HG03196 (cell line): ENCODE data around the gene HOXA6.

Source experiments
- ATAC-seq: cut with Tn5 transposase; IDR thresholded peaks from one replicate; pipeline ENCODE4 v1.9.1; 2021; ENCODE audit not compliant: unreplicated experiment

The HOXA6 gene

DNA sequence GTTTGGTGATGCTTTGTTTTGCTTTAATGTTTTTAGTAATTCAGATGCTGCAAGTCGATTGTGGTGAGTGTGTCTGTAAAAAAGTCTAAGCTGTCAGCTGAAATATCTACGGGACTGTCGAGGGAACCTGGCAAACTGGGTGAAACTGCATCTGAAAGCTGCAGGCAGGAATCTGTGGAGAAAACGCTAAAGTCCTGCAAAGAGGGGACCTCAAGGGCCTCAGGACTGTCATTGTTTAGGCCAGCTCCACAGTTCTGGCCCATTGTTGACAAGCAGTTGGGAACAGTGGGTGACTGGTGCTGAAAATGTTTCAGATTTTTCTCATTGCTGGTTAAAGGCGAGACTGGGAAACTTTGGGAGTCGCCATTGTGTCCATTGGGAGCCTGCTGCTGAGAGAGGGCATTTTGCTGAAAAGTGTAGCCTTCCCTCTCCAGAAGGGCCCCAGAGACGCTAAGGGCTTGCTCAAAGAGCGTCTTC lies 46.8 kb downstream of the HOXA6 start:
- no peak for ATAC-seq

DNA sequence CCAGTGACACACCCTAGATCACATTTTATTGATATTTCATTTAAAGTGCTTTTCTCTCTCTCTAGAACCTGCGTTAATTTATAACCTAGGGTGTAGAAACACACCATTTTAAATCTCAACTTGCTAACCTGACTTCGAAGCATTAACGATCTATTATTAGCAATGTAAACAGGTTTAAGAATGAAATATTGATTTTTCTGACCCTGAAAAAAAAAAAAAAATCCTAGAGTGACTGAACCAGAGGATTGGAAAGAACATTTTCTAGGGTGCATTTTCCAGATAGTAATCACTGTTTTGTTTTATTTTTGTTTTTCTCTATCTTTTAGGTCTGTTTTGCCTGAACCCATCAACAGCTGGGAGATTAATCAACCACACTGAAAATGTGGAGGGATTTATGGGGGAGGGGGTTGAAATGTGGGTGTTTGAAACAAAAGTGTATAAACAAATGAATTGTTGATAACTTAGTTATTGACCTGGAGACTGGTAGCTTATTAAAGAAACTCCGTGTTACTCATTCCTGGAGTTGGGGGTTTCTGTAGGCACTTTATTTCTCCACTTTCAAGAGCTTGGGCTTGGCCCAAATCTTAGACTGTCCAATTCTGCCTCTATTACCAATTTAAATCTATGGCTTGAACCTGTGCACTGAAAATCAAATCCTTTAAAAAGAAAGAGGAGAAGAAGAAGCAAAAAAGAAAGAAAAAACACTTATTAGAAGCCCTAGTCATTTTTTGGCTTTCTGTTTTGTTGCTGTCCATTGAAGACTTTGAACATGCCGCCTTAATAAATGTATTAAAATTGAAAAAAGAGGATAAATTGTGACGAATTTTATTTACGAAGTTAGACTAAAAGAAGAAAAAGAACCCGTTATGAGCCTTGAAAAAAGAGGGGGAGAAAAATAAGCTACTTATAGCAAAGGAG lies 47.9 kb downstream of the HOXA6 start:
- no peak for ATAC-seq

DNA sequence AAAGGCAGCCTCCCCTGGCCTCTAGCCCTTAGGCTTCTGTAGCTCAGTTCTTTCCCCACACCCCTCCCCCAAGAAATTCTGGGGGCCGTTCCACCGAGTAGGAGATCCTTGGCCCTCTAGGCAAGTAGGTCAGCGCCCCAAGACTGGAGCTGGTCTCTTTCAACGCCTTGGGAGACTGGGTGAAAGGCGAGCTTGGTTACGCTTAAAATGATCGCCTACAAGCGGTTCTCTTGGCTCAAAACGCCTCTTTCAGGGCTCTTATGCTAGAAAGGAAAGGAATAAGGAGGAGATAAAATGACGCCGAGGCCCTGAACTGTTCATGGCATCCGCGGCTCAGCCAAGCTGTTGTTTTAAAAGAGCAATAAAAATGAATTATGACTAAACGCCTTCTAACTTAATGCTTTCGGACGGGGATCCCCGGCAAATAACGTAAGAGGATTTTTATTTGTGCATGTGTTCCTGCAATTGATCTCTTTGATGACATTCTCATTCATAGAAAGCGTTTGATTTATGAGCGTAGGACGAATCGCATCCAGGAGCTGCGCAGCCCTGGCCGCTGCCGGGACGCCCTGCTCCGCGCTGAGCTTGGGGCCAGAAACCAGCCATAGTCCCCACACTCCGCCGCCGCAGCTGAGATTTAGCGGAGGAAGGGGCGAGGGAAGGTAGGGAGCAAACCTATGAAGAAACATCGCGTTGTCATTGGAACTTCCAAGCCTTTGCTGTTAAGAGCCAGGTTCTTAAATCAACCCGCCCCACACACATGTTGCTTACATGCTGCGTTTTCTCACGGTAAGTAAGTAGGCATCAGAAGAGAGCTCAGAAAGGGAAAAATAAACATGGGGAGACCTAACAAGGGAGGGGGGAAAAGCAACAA lies 48.8 kb downstream of the HOXA6 start:
- no peak for ATAC-seq

DNA sequence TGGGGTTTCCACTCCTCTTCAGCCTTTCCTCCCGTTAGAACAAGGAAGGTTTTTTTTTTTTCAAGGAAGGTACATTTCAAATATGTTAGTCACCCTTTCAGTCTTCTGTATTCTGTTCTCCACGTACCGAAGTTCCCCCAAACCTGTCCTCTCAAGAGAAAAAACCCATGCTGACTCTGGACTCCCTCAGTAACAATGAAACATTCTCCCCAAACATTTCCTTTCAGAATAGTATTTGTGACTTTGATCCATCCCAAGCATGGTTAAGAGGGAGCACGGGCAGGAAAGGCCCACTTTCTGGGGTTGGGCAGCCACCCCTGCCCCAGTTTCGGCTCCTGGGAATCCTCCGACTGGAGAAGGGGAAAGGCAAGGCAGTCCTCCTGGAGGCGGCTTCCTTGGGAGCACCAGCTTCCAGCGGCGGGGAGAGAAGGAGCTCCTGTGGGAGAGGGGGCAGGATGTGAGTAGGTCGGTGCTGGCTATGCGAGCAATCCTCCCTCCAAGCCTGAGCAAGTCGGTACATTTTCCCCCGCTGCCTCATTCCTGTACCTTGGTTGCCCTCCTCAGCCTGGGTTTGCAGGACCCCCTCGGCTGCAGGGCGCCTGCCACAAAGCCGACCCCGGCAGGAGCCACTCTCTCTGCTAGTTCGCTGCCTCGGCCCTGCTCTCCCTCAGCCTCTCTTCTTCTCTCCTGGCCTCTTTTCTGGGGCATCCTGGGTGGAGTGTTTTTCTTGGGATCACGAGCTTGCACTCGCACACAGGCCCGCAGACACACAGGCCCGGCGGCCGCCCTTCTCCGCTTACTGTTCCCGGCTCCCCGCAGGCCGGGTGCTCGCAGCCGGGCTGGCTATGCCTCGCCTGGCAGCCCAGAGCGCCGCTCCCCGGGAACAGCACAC lies 49.6 kb downstream of the HOXA6 start:
- ATAC-seq: no peak

DNA sequence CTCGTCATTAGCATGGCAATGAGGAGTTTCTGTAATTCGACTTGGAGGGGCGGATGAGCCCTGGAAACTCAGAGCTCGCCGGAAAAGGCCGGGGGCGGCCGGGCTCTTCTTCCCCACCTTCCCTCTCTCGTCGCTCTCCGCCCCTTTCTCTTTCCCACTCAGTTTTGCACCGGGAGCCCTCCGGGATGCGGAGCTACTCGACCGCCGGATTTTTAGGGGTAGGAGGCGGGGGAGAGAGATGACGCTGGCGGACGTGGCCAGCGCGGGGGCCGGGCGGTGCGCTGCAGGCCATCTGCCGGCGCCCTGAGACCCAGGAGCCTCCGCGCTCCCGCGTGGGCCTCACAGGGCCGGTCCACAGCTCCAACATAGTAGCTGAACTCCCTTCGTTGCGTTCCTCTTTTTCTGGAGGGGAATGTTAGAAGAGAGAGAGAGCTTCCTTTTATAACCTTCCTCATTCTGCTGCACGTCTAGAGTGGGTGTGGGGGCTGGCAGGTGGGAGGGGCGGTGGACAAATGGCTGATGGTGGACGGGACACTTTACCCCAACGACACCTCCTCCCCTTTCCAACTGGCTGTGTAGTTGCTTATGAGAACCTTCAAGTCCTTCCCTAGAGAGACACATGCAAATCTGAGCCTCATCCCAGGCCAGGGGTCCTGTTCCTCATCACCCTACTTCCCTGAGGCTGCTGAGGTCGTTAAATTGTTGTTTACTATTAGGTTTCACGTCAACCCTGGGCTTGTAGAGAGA lies 50.6 kb downstream of the HOXA6 start:
- ATAC-seq: no peak

DNA sequence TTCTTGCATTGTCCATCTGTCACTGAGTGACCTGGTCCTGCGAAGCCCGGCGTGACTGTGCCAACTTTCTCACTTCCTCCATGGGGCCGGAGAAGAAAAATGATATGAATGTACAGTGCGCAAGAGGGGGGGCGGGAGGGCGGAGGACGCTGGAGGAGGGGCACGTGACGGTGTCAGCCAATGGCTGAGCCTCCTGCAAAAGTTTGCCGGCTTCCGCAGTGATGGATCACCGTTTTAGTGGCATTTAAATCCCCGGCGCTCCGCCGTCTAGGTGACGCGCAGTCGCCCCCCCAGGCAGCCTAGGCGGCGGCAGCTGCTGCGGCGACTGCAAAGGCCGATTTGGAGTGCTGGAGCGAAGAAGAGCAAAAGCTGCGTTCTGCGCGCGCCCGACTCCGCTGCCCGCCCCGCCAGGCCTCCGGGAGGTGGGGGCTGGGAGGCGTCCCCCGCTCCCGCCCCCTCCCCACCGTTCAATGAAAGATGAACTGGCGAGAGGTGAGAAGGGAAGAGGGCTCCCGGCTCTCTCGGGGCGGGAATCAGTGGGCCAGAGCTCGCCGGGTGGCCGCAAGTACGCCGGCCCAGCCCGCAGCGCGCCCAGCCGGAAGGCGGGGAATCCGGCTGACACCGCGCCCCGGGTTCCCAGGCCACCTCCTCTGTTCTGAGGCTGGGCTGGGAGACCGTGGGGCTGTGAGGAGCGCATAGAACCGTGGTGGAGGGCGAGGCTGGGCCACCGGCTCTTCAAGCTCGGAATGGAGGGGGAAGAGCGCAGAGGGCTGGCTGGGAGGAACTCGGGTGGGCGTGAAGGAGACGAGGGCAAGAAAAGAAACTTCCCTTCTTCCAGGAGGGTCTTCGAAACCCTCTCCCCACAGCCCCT lies 51.4 kb downstream of the HOXA6 start, which contains the start of gene HOXA1:
Gene HOXA1, minus strand, starts transcription at position 104 of the 871 bp plus-strand sequence. Its CDS starts 88 bp downstream, at position 16.
- ATAC-seq: peak; percentile 86
